CD4-positive, CD25-positive, alpha-beta regulatory T cell (primary cell): ENCODE results near the gene ZFAND3. TPM values are rescaled to one million over a fixed set of nuclear protein-coding genes. Genes with fewer than 3 reads are reported as not detected.
A peak's percentile ranks its signal among the peaks of the same experiment; 100 is the strongest.

Experiments
- ATAC-seq, 2 donors: fragments of 150-1000 bp; cut with Tn5 transposase; one replicate each; pipeline ENCODE4 v1.10.0; 2021; ENCODE audit warnings: low read depth in 2 of 2, moderate number of reproducible peaks in 2 of 2, moderate library complexity in 1 of 2
- DNase-seq, 3 donors: peaks; one replicate each; pipeline versions ENCODE4 v3.0.0 to v3.0.0-alpha.2; 2012 to 2022; ENCODE audit warnings: mixed read lengths in 1 of 3
- H3K27ac ChIP-seq: one replicate; pipeline ENCODE4 v1.7.0; 2013; ENCODE audit warnings: mild to moderate bottlenecking, low read length; ENCODE audit not compliant: insufficient read depth, poor library complexity, severe bottlenecking
- H3K27me3 ChIP-seq: one replicate; pipeline ENCODE4 v1.7.0; 2013; ENCODE audit warnings: low read length; ENCODE audit not compliant: control insufficient read depth, insufficient read depth
- H3K36me3 ChIP-seq: one replicate; pipeline ENCODE4 v1.7.0; 2013; ENCODE audit warnings: mild to moderate bottlenecking, low read length, moderate library complexity; ENCODE audit not compliant: control insufficient read depth, insufficient read depth
- H3K4me1 ChIP-seq: 2 replicates; pipeline ENCODE4 v1.7.0; 2013; ENCODE audit warnings: mild to moderate bottlenecking, low read length; ENCODE audit not compliant: insufficient read depth, control insufficient read depth, poor library complexity, severe bottlenecking
- H3K4me3 ChIP-seq: one replicate; pipeline ENCODE4 v1.7.0; 2013; ENCODE audit warnings: low read depth, mild to moderate bottlenecking, low read length, moderate library complexity
- H3K9me3 ChIP-seq, 2 experiments: 1 replicate in 1 of 2; 2 replicates in 1 of 2; pipeline ENCODE4 v1.7.0; 2013; ENCODE audit warnings: low read length in 2 of 2, mild to moderate bottlenecking in 1 of 2, moderate library complexity in 1 of 2; ENCODE audit not compliant: control insufficient read depth in 2 of 2
- H3K27ac Mint-ChIP-seq, 3 donors: one replicate each; pipeline ENCODE4 v1.8.0; 2020 to 2022; ENCODE audit warnings: mild to moderate bottlenecking in 3 of 3, mixed read lengths in 3 of 3, moderate library complexity in 2 of 3
- H3K27me3 Mint-ChIP-seq: one replicate; pipeline ENCODE4 v1.8.0; 2022; ENCODE audit warnings: mild to moderate bottlenecking, mixed read lengths
- H3K36me3 Mint-ChIP-seq: one replicate; pipeline ENCODE4 v1.8.0; 2020; ENCODE audit warnings: mixed read lengths
- H3K4me1 Mint-ChIP-seq, 4 donors: one replicate each; pipeline ENCODE4 v1.8.0; 2020 to 2022; ENCODE audit warnings: mixed read lengths in 4 of 4, mild to moderate bottlenecking in 1 of 4
- H3K4me3 Mint-ChIP-seq, 4 donors: one replicate each; pipeline ENCODE4 v1.8.0; 2020 to 2022; ENCODE audit warnings: mild to moderate bottlenecking in 4 of 4, mixed read lengths in 4 of 4, moderate library complexity in 3 of 4
- H3K9me3 Mint-ChIP-seq, 7 donors: one replicate each; pipeline ENCODE4 v1.8.0; 2020 to 2022; ENCODE audit warnings: mixed read lengths in 7 of 7, mild to moderate bottlenecking in 3 of 7, moderate library complexity in 2 of 7
- polyA plus RNA-seq, 4 donors: library from polyadenylated mRNA; unstranded; fragments of 300-500 nt; fragmentation: Illumina TruSeq; gene quantifications; one replicate each; pipeline ENCODE4 v1.2.3, GENCODE V29; 2021
- total RNA-seq: library from RNA; stranded (reverse); gene quantifications from one replicate; pipeline ENCODE4 v1.2.3, GENCODE V29; 2022

The ZFAND3 gene
- total and polyA plus RNA-seq, 5 donors from 2014 or later: 3.5 to 60.0 (median 5.1) TPM

DNA sequence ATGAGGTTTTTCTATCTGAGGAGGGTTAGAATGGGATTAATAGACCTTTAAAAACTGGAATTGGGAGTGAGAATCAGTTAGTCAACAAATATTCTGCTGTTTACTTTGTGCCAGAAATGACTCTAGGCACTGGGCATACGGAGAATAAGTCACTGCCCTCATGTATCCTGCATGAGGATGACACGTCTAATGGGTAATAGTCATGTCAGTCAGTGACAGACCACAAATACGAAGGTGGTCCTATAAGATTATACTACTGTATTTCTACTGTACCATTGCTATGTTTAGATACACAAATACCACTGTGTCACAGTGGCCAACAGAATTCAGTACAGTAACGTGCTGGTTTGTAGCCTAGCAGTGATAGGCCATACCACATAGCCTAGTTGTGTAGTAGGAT lies 30.7 kb downstream of the ZFAND3 start:
- Histone ChIP-seq H3K4me3 (no peak overlapping the region), H3K9me3 (no peaks in the 10 kb centered on the region), H3K36me3 (peaks cover 3% of the 10 kb centered on the region), H3K27ac (no peak overlapping the region), H3K4me1 (peaks cover 10% of the 10 kb centered on the region), H3K27me3 (no peaks in the 10 kb centered on the region)
- H3K4me3 Mint-ChIP-seq: no peak overlapping the region
- no peak for ATAC-seq
- H3K9me3 Mint-ChIP-seq: no peaks in the 10 kb centered on the region
- H3K4me1 Mint-ChIP-seq: peaks cover 43 to 69% (median 51%) of the 10 kb centered on the region in 4 donors
- H3K36me3 Mint-ChIP-seq: peaks cover 3% of the 10 kb centered on the region
- no peak for DNase-seq
- H3K27ac Mint-ChIP-seq: peak overlapping the region in 1 of 3 donors; percentile 68
- no peaks in the 10 kb centered on the region for H3K27me3 Mint-ChIP-seq

DNA sequence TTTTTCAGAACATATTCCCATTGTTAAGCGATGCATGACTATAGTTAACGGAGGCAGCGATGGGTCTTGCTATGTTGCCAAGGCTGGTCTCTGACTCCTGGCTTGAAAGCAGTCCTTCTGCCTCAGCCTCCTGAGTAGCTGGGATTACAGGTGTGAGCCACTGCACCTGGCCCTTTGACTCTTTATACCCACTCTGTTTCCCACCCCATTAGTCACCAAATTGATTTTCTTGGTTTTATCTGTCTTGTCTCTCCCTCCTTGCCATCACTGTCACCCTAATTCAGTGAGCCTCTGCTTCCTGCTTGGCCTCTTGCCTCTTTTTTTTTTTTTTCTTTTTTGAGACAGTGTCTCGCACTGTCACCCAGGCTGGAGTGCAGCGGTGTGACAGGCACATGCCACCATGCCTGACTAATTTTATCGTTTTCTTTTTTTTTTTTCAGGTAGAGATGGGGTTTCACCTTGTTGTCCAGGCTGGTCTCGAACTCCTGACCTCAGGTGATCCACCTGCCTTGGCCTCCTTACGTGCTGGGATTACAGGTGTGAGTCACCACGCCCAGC lies 31.3 kb downstream of the ZFAND3 start:
- H3K27me3 Mint-ChIP-seq: no peaks in the 10 kb centered on the region
- peaks cover 2% of the 10 kb centered on the region for H3K36me3 Mint-ChIP-seq
- H3K4me1 ChIP-seq: peaks cover 9% of the 10 kb centered on the region
- H3K4me3 ChIP-seq: no peak overlapping the region
- H3K4me3 Mint-ChIP-seq: no peak overlapping the region
- H3K27ac Mint-ChIP-seq: peak overlapping the region; percentile 15 to 72 (median 25)
- H3K9me3 ChIP-seq: no peaks in the 10 kb centered on the region
- ATAC-seq (no peak), DNase-seq (no peak)
- no peaks in the 10 kb centered on the region for H3K27me3 ChIP-seq
- H3K27ac ChIP-seq: no peak overlapping the region
- H3K9me3 Mint-ChIP-seq: no peaks in the 10 kb centered on the region
- H3K36me3 ChIP-seq: peaks cover 2% of the 10 kb centered on the region
- peaks cover 43 to 69% (median 51%) of the 10 kb centered on the region in 4 donors for H3K4me1 Mint-ChIP-seq

DNA sequence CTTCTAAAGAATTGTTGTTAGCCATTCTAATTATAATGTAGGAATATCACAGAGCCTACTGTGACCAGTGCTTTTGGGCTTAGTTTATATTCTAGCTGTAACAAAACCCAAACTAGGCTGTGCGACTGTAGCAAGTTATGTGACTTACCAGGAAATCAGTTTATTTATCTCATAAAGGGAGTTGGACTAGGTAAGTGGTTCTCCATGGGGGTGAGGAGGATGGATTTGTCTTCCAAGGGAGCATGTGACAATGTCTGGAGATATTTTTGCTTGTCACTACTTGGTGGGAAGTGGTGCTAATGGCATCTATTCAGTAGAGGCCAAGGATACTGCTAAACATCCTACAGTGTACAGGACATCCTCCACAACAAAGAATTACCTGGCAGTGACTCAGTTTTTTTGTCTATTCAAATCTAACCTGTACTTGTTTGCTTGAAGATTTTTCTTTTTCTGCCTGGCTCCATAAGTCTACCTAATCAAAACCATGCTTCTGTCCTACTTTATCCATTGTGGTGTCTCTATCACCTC lies 32.5 kb downstream of the ZFAND3 start:
- no peaks in the 10 kb centered on the region for H3K9me3 Mint-ChIP-seq
- H3K27me3 Mint-ChIP-seq: no peaks in the 10 kb centered on the region
- H3K4me3 Mint-ChIP-seq: peak overlapping the region in 2 of 4 donors; percentile 3 to 19
- peak overlapping the region in 2 of 3 donors; percentile 3 to 16 for H3K27ac Mint-ChIP-seq
- no peaks in the 10 kb centered on the region for H3K36me3 ChIP-seq
- H3K36me3 Mint-ChIP-seq: peaks cover 5% of the 10 kb centered on the region
- peak in 1 of 2 donors; percentile 50 for ATAC-seq
- no peaks in the 10 kb centered on the region for H3K9me3 ChIP-seq
- no peaks in the 10 kb centered on the region for H3K27me3 ChIP-seq
- H3K27ac ChIP-seq: no peak overlapping the region
- no peak for DNase-seq
- peak overlapping the region; percentile 1 for H3K4me3 ChIP-seq
- peaks cover 6% of the 10 kb centered on the region for H3K4me1 ChIP-seq
- H3K4me1 Mint-ChIP-seq: peaks cover 49 to 70% (median 51%) of the 10 kb centered on the region in 4 donors

DNA sequence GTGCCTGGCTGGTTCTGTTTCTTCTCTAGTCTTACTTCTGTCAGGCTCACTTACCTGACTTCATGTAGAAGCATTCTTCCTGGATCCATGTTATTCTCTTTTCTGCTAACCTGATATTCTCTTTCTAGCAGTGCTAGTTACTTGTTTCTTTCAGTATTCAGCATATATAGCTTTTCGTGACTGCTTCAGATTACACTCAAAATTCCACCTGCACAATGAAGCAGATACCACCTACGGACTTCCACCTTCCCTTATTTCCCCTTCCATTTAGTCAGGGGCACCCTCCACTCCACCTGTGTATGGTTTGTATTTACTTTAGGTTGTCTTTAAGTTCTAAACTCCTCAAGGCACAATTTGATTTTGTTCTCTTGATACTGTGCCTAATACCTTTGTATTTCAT lies 36.8 kb downstream of the ZFAND3 start:
- H3K27ac Mint-ChIP-seq: no peak overlapping the region
- peaks cover 54 to 68% (median 61%) of the 10 kb centered on the region in 4 donors for H3K4me1 Mint-ChIP-seq
- H3K4me1 ChIP-seq: peaks cover 14% of the 10 kb centered on the region
- no peaks in the 10 kb centered on the region for H3K9me3 ChIP-seq
- DNase-seq (no peak), ATAC-seq (no peak)
- H3K9me3 Mint-ChIP-seq: no peaks in the 10 kb centered on the region
- peaks cover 5% of the 10 kb centered on the region for H3K36me3 Mint-ChIP-seq
- H3K36me3 ChIP-seq: no peaks in the 10 kb centered on the region
- no peaks in the 10 kb centered on the region for H3K27me3 Mint-ChIP-seq
- H3K27ac ChIP-seq: no peak overlapping the region
- H3K27me3 ChIP-seq: no peaks in the 10 kb centered on the region
- H3K4me3 Mint-ChIP-seq: no peak overlapping the region
- no peak overlapping the region for H3K4me3 ChIP-seq

DNA sequence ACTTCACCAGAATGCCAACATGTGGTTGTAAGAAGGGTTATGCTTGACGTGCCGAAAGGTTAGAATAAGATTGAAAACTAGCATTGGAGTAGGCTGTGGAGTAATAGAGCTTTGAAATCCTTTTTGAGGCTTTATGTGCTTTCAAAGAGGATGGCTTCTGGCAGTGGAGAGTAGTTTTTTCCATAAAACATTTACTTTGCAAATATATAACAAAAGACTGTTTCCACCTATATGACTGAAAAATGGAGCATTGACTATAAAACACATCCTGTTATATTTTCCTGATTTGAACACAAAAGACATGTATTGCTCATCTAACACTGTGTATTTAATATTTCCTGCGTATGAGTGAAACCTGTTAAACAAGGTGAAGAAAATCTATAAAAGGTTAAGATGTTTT lies 38.8 kb downstream of the ZFAND3 start:
- Mint-ChIP-seq H3K9me3 (no peaks in the 10 kb centered on the region), H3K4me1 (peaks cover 40 to 71% (median 55%) of the 10 kb centered on the region in 4 donors), H3K36me3 (peaks cover 5% of the 10 kb centered on the region), H3K27ac (peak overlapping the region in 1 of 3 donors; percentile 17), H3K4me3 (peak overlapping the region in 3 of 4 donors; percentile 5 to 33 (median 5)), H3K27me3 (no peaks in the 10 kb centered on the region)
- Histone ChIP-seq H3K4me1 (peaks cover 10% of the 10 kb centered on the region), H3K27ac (no peak overlapping the region), H3K36me3 (peaks cover 2% of the 10 kb centered on the region), H3K27me3 (no peaks in the 10 kb centered on the region), H3K9me3 (no peaks in the 10 kb centered on the region), H3K4me3 (peak overlapping the region; percentile 37)
- ATAC-seq (no peak), DNase-seq (no peak)

DNA sequence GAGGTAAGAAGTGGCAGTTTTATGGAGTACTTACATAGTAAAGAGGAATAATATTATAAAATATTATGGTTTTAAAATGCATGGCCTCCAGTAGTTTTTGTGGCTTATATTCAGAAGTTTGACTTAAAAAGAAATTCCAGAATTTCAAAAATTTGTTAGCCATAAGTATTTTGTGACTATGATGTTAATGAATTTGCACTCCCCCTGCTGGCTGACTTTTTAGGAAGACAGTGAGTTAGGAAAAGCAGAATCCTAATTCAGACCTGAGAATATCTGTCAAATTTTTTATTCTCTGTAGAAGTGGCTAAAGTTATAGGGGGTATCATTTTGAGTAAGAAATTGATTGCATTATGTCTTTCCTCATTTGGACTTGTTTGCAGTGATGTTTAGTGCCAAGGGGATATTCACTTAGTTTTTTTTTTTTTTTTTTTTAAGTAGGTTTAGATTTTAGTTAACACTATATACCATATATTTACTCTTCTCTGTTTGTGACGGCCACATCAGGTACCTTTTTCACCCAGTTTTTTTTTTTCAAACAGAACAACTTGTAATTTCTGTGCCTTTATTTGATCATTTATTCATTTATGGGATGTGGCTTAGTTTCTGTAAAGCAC lies 40.8 kb downstream of the ZFAND3 start:
- H3K4me1 Mint-ChIP-seq: peaks cover 36 to 77% (median 56%) of the 10 kb centered on the region in 4 donors
- Histone ChIP-seq H3K9me3 (no peaks in the 10 kb centered on the region), H3K27ac (no peak overlapping the region), H3K4me3 (no peak overlapping the region), H3K27me3 (no peaks in the 10 kb centered on the region), H3K4me1 (peaks cover 15% of the 10 kb centered on the region), H3K36me3 (peaks cover 2% of the 10 kb centered on the region)
- H3K27me3 Mint-ChIP-seq: no peaks in the 10 kb centered on the region
- no peaks in the 10 kb centered on the region for H3K9me3 Mint-ChIP-seq
- peak overlapping the region in 1 of 3 donors; percentile 62 for H3K27ac Mint-ChIP-seq
- peak in 1 of 3 donors; percentile 21 for DNase-seq
- H3K4me3 Mint-ChIP-seq: no peak overlapping the region
- peaks cover 5% of the 10 kb centered on the region for H3K36me3 Mint-ChIP-seq
- ATAC-seq: no peak

DNA sequence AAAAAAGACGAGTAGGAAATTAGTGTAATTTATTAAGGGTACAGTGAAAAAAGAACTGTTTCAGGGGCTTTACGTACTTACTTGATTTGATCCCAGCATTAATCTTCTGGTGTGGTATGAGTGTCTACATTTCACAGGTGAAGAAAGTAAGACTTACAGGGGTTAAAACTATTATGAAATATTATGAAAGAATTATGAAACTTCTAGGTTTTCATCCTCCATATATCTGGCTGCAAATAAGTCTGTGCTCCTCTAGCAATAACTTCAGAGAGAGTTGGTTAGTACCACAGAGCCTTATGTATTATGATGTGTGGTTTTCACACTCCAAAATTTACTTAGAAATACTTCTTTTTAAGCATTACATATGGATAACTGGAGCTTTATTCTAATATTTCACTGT lies 41.9 kb downstream of the ZFAND3 start:
- H3K27me3 ChIP-seq: no peaks in the 10 kb centered on the region
- peaks cover 24% of the 10 kb centered on the region for H3K4me1 ChIP-seq
- H3K4me1 Mint-ChIP-seq: peaks cover 34 to 74% (median 56%) of the 10 kb centered on the region in 4 donors
- H3K4me3 ChIP-seq: no peak overlapping the region
- no peak for DNase-seq
- ATAC-seq: no peak
- H3K36me3 ChIP-seq: peaks cover 2% of the 10 kb centered on the region
- H3K4me3 Mint-ChIP-seq: no peak overlapping the region
- no peak overlapping the region for H3K27ac ChIP-seq
- no peaks in the 10 kb centered on the region for H3K27me3 Mint-ChIP-seq
- H3K9me3 ChIP-seq: no peaks in the 10 kb centered on the region
- no peaks in the 10 kb centered on the region for H3K9me3 Mint-ChIP-seq
- no peak overlapping the region for H3K27ac Mint-ChIP-seq
- peaks cover under 1% of the 10 kb centered on the region for H3K36me3 Mint-ChIP-seq
